ENCODE measurements around the gene GGACT. TPM values are rescaled to one million over a fixed set of nuclear protein-coding genes. Genes with fewer than 3 reads are reported as not detected.

Gene GGACT
- 1 to 10 TPM in 3 of 4 donors, under 1 TPM in 1; 0.74 to 1.9 (median 1.5) TPM for total RNA-seq

GRCh38 chr13:100588331-100589177 is at the start of gene GGACT:
TSS of gene GGACT (minus strand) at chr13:100588789. CDS start at chr13:100532591, 56,198 bp downstream.
- TF ChIP-seq POLR2AphosphoS5 (IDR thresholded peaks at IDR 0.05): peak; percentile 15
- no peak for TF ChIP-seq EP300 (IDR thresholded peaks at IDR 0.05)
- peak; percentile 60 to 84 (median 74) for TF ChIP-seq CTCF (IDR thresholded peaks at IDR 0.05)
- TF ChIP-seq POLR2A (IDR thresholded peaks at IDR 0.05): no peak
- Histone ChIP-seq H3K27ac (peak within 1 kb of the TSS; percentile 36 to 83 (median 72)), H3K9me3 (no peaks in the 10 kb centered on the region), H3K27me3 (no peaks in the 10 kb centered on the region), H3K36me3 (no peaks in the 10 kb centered on the region), H3K4me1 (peaks cover 0 to 19% (median 3%) of the 10 kb centered on the region in 3 donors), H3K4me3 (peak within 1 kb of the TSS; percentile 84 to 86)
- 0 to 1% methylated on average over 2 to 7 of the region's 82 CpGs for WGBS, 2 donors (ENCODE audit: low coverage in 1 of 2)
- ATAC-seq: peak; percentile 95

- TF ChIP-seq POLR2A (IDR thresholded peaks at IDR 0.05) (no peak), CTCF (IDR thresholded peaks at IDR 0.05) (no peak), POLR2AphosphoS5 (IDR thresholded peaks at IDR 0.05) (no peak), EP300 (IDR thresholded peaks at IDR 0.05) (no peak)
- ATAC-seq: no peak
- H3K27me3 ChIP-seq: no peaks in the 10 kb centered on the region
- no peaks in the 10 kb centered on the region for H3K9me3 ChIP-seq
- H3K4me1 ChIP-seq: no peaks in the 10 kb centered on the region
- peaks cover 0 to 86% of the 10 kb centered on the region in 2 donors for H3K36me3 ChIP-seq
- 87 to 89% methylated on average over 3 to 5 of the region's 5 CpGs for WGBS, 2 donors (ENCODE audit: low coverage in 1 of 2)
- H3K4me3 ChIP-seq: no peak overlapping the region
- no peak overlapping the region for H3K27ac ChIP-seq
Observed at GRCh38 chr13:100637796-100638195, 49.2 kb upstream of the GGACT start.

GRCh38 chr13:100637380-100637779 is 48.8 kb upstream of the GGACT start:
- H3K36me3 ChIP-seq: peaks cover 0 to 82% of the 10 kb centered on the region in 2 donors
- no peaks in the 10 kb centered on the region for H3K27me3 ChIP-seq
- 80 to 90% methylated on average over 1 to 12 of the region's 16 CpGs for WGBS, 2 donors (ENCODE audit: low coverage in 1 of 2)
- ATAC-seq: no peak
- H3K9me3 ChIP-seq: no peaks in the 10 kb centered on the region
- no peak overlapping the region for H3K4me3 ChIP-seq
- no peak overlapping the region for H3K27ac ChIP-seq
- TF ChIP-seq POLR2AphosphoS5 (IDR thresholded peaks at IDR 0.05) (no peak), POLR2A (IDR thresholded peaks at IDR 0.05) (no peak), CTCF (IDR thresholded peaks at IDR 0.05) (no peak), EP300 (IDR thresholded peaks at IDR 0.05) (no peak)
- no peaks in the 10 kb centered on the region for H3K4me1 ChIP-seq

DNA sequence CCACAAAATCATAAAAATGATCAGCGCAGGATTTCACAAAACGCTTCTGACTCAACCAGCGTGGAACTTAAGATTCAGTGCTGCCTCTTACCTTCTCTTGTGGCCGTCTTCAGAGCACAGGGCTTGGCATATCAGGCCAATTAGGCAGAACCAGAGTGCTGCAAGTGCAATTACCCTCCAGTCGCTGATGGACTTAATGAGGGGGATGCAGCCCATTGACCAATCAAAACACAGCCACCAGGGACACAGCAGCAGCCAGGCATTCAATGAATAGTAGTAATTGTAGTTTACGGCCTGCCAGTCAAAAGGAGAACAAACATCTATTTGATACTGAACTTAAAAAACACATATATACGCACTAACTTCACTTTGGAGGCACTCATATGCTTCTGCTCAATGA is 47.9 kb upstream of the GGACT start:
- Histone ChIP-seq H3K9me3 (no peaks in the 10 kb centered on the region), H3K27me3 (no peaks in the 10 kb centered on the region), H3K27ac (no peak overlapping the region), H3K4me3 (no peak overlapping the region), H3K36me3 (peaks cover 0 to 79% of the 10 kb centered on the region in 2 donors), H3K4me1 (no peaks in the 10 kb centered on the region)
- WGBS, 2 donors (ENCODE audit: low coverage in 1 of 2): 93 to 97% methylated on average over 5 to 7 of the region's 7 CpGs
- ATAC-seq: no peak
- TF ChIP-seq EP300 (IDR thresholded peaks at IDR 0.05) (no peak), POLR2A (IDR thresholded peaks at IDR 0.05) (no peak), CTCF (IDR thresholded peaks at IDR 0.05) (no peak), POLR2AphosphoS5 (IDR thresholded peaks at IDR 0.05) (no peak)

DNA sequence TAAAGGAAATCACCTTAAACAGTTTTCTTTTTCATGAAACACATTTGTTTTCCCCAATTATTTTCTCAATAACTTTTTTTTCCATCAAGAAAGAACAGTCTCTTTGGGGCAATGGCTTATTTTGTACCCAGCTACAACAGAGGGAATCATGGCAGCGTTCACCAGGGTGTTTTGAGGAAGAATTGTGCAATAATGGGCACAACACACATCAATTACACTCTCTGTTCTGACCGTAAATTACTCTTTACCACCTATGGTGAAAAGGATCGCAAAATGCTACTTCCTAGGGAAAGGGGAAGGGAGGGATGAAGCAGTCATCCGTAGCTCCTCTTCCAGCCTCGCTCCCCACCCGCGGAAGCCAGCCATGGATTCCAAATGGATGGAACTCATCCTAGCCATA is 47.4 kb upstream of the GGACT start:
- Histone ChIP-seq H3K27ac (no peak overlapping the region), H3K4me1 (no peaks in the 10 kb centered on the region), H3K27me3 (no peaks in the 10 kb centered on the region), H3K4me3 (no peak overlapping the region), H3K36me3 (peaks cover 0 to 76% of the 10 kb centered on the region in 2 donors), H3K9me3 (no peaks in the 10 kb centered on the region)
- TF ChIP-seq EP300 (IDR thresholded peaks at IDR 0.05) (no peak), CTCF (IDR thresholded peaks at IDR 0.05) (no peak), POLR2A (IDR thresholded peaks at IDR 0.05) (no peak), POLR2AphosphoS5 (IDR thresholded peaks at IDR 0.05) (no peak)
- WGBS, 2 donors (ENCODE audit: low coverage in 1 of 2): 90 to 92% methylated on average over 4 to 5 of the region's 7 CpGs
- no peak for ATAC-seq

All from gastroesophageal sphincter (tissue), 4 donors.